Measurements from ENCODE around the gene MAMLD1. TPM values are rescaled to one million over a fixed set of nuclear protein-coding genes. Genes with fewer than 3 reads are reported as not detected.

The MAMLD1 gene
- total RNA-seq, 4 donors from 2014 or later, result 2.2 to 7.3 (median 3.9) TPM

GRCh38 chrX:150414228-150414627 is 51.1 kb downstream of the MAMLD1 start:
- WGBS, 2 donors (ENCODE audit: low coverage in 1 of 2), result 67% methylated on average over 1 of the region's 2 CpGs; no CpG with 5 or more reads in 1 of the 2 donors
- Histone ChIP-seq H3K9me3 (no peaks in the 10 kb centered on the region), H3K27me3 (no peaks in the 10 kb centered on the region), H3K27ac (no peak overlapping the region), H3K4me1 (no peaks in the 10 kb centered on the region), H3K36me3 (no peaks in the 10 kb centered on the region), H3K4me3 (no peak overlapping the region)
- TF ChIP-seq, protein P1, sequence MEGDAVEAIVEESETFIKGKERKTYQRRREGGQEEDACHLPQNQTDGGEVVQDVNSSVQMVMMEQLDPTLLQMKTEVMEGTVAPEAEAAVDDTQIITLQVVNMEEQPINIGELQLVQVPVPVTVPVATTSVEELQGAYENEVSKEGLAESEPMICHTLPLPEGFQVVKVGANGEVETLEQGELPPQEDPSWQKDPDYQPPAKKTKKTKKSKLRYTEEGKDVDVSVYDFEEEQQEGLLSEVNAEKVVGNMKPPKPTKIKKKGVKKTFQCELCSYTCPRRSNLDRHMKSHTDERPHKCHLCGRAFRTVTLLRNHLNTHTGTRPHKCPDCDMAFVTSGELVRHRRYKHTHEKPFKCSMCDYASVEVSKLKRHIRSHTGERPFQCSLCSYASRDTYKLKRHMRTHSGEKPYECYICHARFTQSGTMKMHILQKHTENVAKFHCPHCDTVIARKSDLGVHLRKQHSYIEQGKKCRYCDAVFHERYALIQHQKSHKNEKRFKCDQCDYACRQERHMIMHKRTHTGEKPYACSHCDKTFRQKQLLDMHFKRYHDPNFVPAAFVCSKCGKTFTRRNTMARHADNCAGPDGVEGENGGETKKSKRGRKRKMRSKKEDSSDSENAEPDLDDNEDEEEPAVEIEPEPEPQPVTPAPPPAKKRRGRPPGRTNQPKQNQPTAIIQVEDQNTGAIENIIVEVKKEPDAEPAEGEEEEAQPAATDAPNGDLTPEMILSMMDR (IDR thresholded peaks at IDR 0.05), result no peak
- TF ChIP-seq POLR2AphosphoS5 (IDR thresholded peaks at IDR 0.05), result no peak
- no peak for TF ChIP-seq POLR2A (IDR thresholded peaks at IDR 0.05)
- TF ChIP-seq EP300 (IDR thresholded peaks at IDR 0.05), result no peak
- no peak for ATAC-seq

DNA sequence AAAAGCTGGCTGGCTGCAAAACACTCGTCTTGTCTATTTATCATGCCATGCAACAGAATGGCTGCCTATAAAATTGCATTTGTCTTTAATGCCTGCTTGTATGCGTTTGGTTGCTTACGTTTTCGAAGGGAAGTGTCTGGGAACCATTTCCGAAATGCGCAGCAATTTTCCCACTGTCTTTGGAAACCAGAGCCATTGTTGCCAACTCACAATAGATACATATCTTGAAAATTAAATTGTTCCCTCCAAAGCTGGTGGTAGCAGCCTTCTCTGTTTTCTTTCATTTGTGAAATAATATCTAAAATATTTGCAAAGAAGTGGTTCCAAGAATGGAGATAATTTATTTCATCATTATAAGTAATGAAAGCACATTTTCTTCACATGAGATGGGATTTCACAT is 53.4 kb downstream of the MAMLD1 start:
- WGBS, 2 donors (ENCODE audit: low coverage in 1 of 2), result 77% methylated on average over 4 to 6 of the region's 6 CpGs
- H3K27me3 ChIP-seq, result no peaks in the 10 kb centered on the region
- TF ChIP-seq EP300 (IDR thresholded peaks at IDR 0.05) (no peak), POLR2A (IDR thresholded peaks at IDR 0.05) (no peak), POLR2AphosphoS5 (IDR thresholded peaks at IDR 0.05) (no peak)
- TF ChIP-seq, protein P1 (IDR thresholded peaks at IDR 0.05), result no peak
- no peaks in the 10 kb centered on the region for H3K4me1 ChIP-seq
- no peak for ATAC-seq
- H3K27ac ChIP-seq, result no peak overlapping the region
- H3K4me3 ChIP-seq, result no peak overlapping the region
- H3K36me3 ChIP-seq, result no peaks in the 10 kb centered on the region
- H3K9me3 ChIP-seq, result no peaks in the 10 kb centered on the region

- H3K36me3 ChIP-seq, result no peaks in the 10 kb centered on the region
- no peak for ATAC-seq
- WGBS, 2 donors (ENCODE audit: low coverage in 1 of 2), result 37% methylated on average over 4 of the region's 8 CpGs; no CpG with 5 or more reads in 1 of the 2 donors
- H3K27ac ChIP-seq, result no peak overlapping the region
- TF ChIP-seq EP300 (IDR thresholded peaks at IDR 0.05) (no peak), POLR2AphosphoS5 (IDR thresholded peaks at IDR 0.05) (no peak), POLR2A (IDR thresholded peaks at IDR 0.05) (no peak)
- TF ChIP-seq, protein P1 (IDR thresholded peaks at IDR 0.05), result no peak
- no peaks in the 10 kb centered on the region for H3K9me3 ChIP-seq
- no peaks in the 10 kb centered on the region for H3K4me1 ChIP-seq
- H3K27me3 ChIP-seq, result no peaks in the 10 kb centered on the region
- H3K4me3 ChIP-seq, result no peak overlapping the region
Observed at GRCh38 chrX:150421816-150422215, 58.7 kb downstream of the MAMLD1 start.

GRCh38 chrX:150429594-150429993 is 66.5 kb downstream of the MAMLD1 start:
- Histone ChIP-seq H3K4me3 (no peak overlapping the region), H3K27ac (no peak overlapping the region), H3K4me1 (no peaks in the 10 kb centered on the region), H3K27me3 (no peaks in the 10 kb centered on the region), H3K36me3 (no peaks in the 10 kb centered on the region), H3K9me3 (no peaks in the 10 kb centered on the region)
- TF ChIP-seq POLR2A (IDR thresholded peaks at IDR 0.05) (no peak), POLR2AphosphoS5 (IDR thresholded peaks at IDR 0.05) (no peak), EP300 (IDR thresholded peaks at IDR 0.05) (no peak)
- TF ChIP-seq, protein P1 (IDR thresholded peaks at IDR 0.05), result no peak
- ATAC-seq, result no peak
- 64% methylated on average over 1 of the region's 1 CpG; no CpG with 5 or more reads in 1 of the 2 donors for WGBS, 2 donors (ENCODE audit: low coverage in 1 of 2)

- Histone ChIP-seq H3K27ac (no peak overlapping the region), H3K27me3 (no peaks in the 10 kb centered on the region), H3K4me3 (no peak overlapping the region), H3K4me1 (no peaks in the 10 kb centered on the region), H3K9me3 (no peaks in the 10 kb centered on the region), H3K36me3 (no peaks in the 10 kb centered on the region)
- TF ChIP-seq EP300 (IDR thresholded peaks at IDR 0.05) (no peak), POLR2A (IDR thresholded peaks at IDR 0.05) (no peak), POLR2AphosphoS5 (IDR thresholded peaks at IDR 0.05) (no peak)
- TF ChIP-seq, protein P1 (IDR thresholded peaks at IDR 0.05), result no peak
- ATAC-seq, result no peak
Observed at GRCh38 chrX:150436195-150436594, 73.1 kb downstream of the MAMLD1 start.

Data from gastroesophageal sphincter (tissue), 4 donors.